Loucy (cell line): ENCODE data around the gene ATE1.

Experiments used
- H2AFZ ChIP-seq: fragments of 200-600 bp; sonication (generic); 2 replicates; pipeline ENCODE4 v1.6.0; 2016; ENCODE audit warnings: antibody characterized with exemption, mild to moderate bottlenecking, low read length, moderate library complexity
- H3F3A ChIP-seq: fragments of 200-600 bp; 2 replicates; pipeline ENCODE4 v1.6.0; 2016; ENCODE audit warnings: antibody characterized with exemption, low read depth, mild to moderate bottlenecking
- H3K27me3 ChIP-seq: fragments of 200-600 bp; sonication (generic); 2 replicates; pipeline ENCODE4 v1.6.1; 2014; ENCODE audit warnings: low read length, mild to moderate bottlenecking; ENCODE audit not compliant: insufficient read depth, poor library complexity, severe bottlenecking
- H3K36me3 ChIP-seq: fragments of 200-600 bp; sonication (generic); 2 replicates; pipeline ENCODE4 v1.6.1; 2016; ENCODE audit warnings: low read length; ENCODE audit not compliant: insufficient read depth
- H3K4me1 ChIP-seq: fragments of 200-600 bp; sonication (generic); 2 replicates; pipeline ENCODE4 v1.5.1; 2014; ENCODE audit warnings: low read length, mild to moderate bottlenecking; ENCODE audit not compliant: insufficient read depth, poor library complexity, severe bottlenecking
- H3K4me2 ChIP-seq: fragments of 200-600 bp; sonication (generic); 2 replicates; pipeline ENCODE4 v1.6.0; 2014; ENCODE audit warnings: antibody characterized with exemption, low read length, low read depth, mild to moderate bottlenecking; ENCODE audit not compliant: poor library complexity, severe bottlenecking
- H3K4me3 ChIP-seq: fragments of 200-600 bp; sonication (generic); 2 replicates; pipeline ENCODE4 v1.5.1; 2014; ENCODE audit warnings: low read length, mild to moderate bottlenecking, mixed read lengths; ENCODE audit not compliant: poor library complexity, severe bottlenecking
- H3K79me2 ChIP-seq: fragments of 200-600 bp; sonication (generic); 2 replicates; pipeline ENCODE4 v1.6.1; 2014; ENCODE audit warnings: low read length; ENCODE audit not compliant: insufficient read depth
- H3K9ac ChIP-seq: fragments of 200-600 bp; sonication (generic); 2 replicates; pipeline ENCODE4 v1.6.0; 2014; ENCODE audit warnings: mild to moderate bottlenecking, low read depth, low read length, moderate library complexity; ENCODE audit not compliant: poor library complexity, severe bottlenecking
- H3K9me2 ChIP-seq: fragments of 200-600 bp; sonication (generic); replicated peaks from 2 replicates; pipeline ENCODE4 v1.6.1; 2016; ENCODE audit warnings: low read depth, low read length, mixed read lengths
- H3K9me3 ChIP-seq: fragments of 200-600 bp; sonication (generic); 2 replicates; pipeline ENCODE4 v1.6.1; 2014; ENCODE audit warnings: mild to moderate bottlenecking, antibody characterized with exemption, low read length, low read depth; ENCODE audit not compliant: insufficient read depth
- H4K20me1 ChIP-seq: fragments of 200-600 bp; sonication (generic); 2 replicates; pipeline ENCODE4 v1.6.0; 2014; ENCODE audit warnings: antibody characterized with exemption, low read length, mild to moderate bottlenecking; ENCODE audit not compliant: insufficient read depth, poor library complexity, severe bottlenecking
- CTCF ChIP-seq: fragments of 200-600 bp; sonication (generic); conservative IDR thresholded peaks from 2 replicates; pipeline ENCODE4 v1.5.1; 2014; ENCODE audit warnings: mild to moderate bottlenecking, antibody characterized with exemption, low read length
- EZH2phosphoT487 ChIP-seq: fragments of 200-600 bp; IDR thresholded peaks from 2 replicates; pipeline ENCODE4 v1.6.1; 2018; ENCODE audit warnings: antibody characterized with exemption, mild to moderate bottlenecking, moderate library complexity, borderline replicate concordance

ATE1 gene

GRCh38 chr10:121914661-121915060 is 13.2 kb downstream of the ATE1 start:
- Histone ChIP-seq H3K9ac (no peak overlapping the region), H3K4me1 (no peaks in the 10 kb centered on the region), H3F3A (no peaks in the 10 kb centered on the region), H3K9me2 (no peaks in the 10 kb centered on the region), H3K79me2 (0 out of 2 replicates have a peak, but pooled peaks cover 3% of the 10 kb centered on the region), H3K4me3 (no peak overlapping the region), H3K9me3 (no peaks in the 10 kb centered on the region), H3K4me2 (no peak overlapping the region), H3K36me3 (peaks cover 26% of the 10 kb centered on the region; the same call in 1 of the 2 replicates), H2AFZ (no peak overlapping the region), H4K20me1 (no peaks in the 10 kb centered on the region), H3K27me3 (no peaks in the 10 kb centered on the region)
- TF ChIP-seq EZH2phosphoT487 (no peak), CTCF (no peak)

GRCh38 chr10:121911421-121911697 is 16.5 kb downstream of the ATE1 start:
- peaks cover 24% of the 10 kb centered on the region; the same call in 1 of the 2 replicates for H3K36me3 ChIP-seq

GRCh38 chr10:121910673-121911420 is 17.0 kb downstream of the ATE1 start:
- H3K79me2 ChIP-seq, result no peaks in the 10 kb centered on the region
- H3K4me1 ChIP-seq, result no peaks in the 10 kb centered on the region
- H3K4me2 ChIP-seq, result no peak overlapping the region
- H3K9me3 ChIP-seq, result no peaks in the 10 kb centered on the region
- H2AFZ ChIP-seq, result no peak overlapping the region
- H3K9me2 ChIP-seq, result no peaks in the 10 kb centered on the region
- no peak overlapping the region for H3K9ac ChIP-seq
- peaks cover 24% of the 10 kb centered on the region; the same call in 1 of the 2 replicates for H3K36me3 ChIP-seq
- no peak overlapping the region for H3K4me3 ChIP-seq
- no peaks in the 10 kb centered on the region for H3K27me3 ChIP-seq
- H4K20me1 ChIP-seq, result no peaks in the 10 kb centered on the region
- H3F3A ChIP-seq, result no peaks in the 10 kb centered on the region
- TF ChIP-seq CTCF, result no peak
- no peak for TF ChIP-seq EZH2phosphoT487

More at GRCh38 chr10:121911421-121911697, 16.5 kb downstream of the ATE1 start:
- H4K20me1 ChIP-seq, result no peaks in the 10 kb centered on the region
- H3K9me3 ChIP-seq, result no peaks in the 10 kb centered on the region
- H3K79me2 ChIP-seq, result no peaks in the 10 kb centered on the region
- H3K4me1 ChIP-seq, result no peaks in the 10 kb centered on the region
- H3K9ac ChIP-seq, result no peak overlapping the region
- H3K27me3 ChIP-seq, result no peaks in the 10 kb centered on the region
- H3F3A ChIP-seq, result no peaks in the 10 kb centered on the region
- H3K4me2 ChIP-seq, result no peak overlapping the region
- no peaks in the 10 kb centered on the region for H3K9me2 ChIP-seq
- H2AFZ ChIP-seq, result no peak overlapping the region
- TF ChIP-seq CTCF (no peak), EZH2phosphoT487 (no peak)
- H3K4me3 ChIP-seq, result no peak overlapping the region
